Liver (tissue), 9 donors: ENCODE results near the gene MAN2B2. TPM values are rescaled to one million over a fixed set of nuclear protein-coding genes. Genes with fewer than 3 reads are reported as not detected.

Experiments used
- DNase-seq: peaks from one replicate; pipeline ENCODE4 v3.0.0-alpha.2; 2017; ENCODE audit warnings: low spot score
- H3K27ac ChIP-seq, 2 donors: one replicate each; pipeline ENCODE4 v1.7.0; 2013; ENCODE audit warnings: inconsistent platforms in 2 of 2, low read length in 2 of 2, control low read depth in 1 of 2, low read depth in 1 of 2, mild to moderate bottlenecking in 1 of 2
- H3K27me3 ChIP-seq, 4 donors: one replicate each; pipeline versions ENCODE4 v1.6.1 to v1.7.0; 2013; ENCODE audit warnings: low read length in 3 of 4, inconsistent platforms in 1 of 4, mild to moderate bottlenecking in 1 of 4, moderate library complexity in 1 of 4; ENCODE audit not compliant: control insufficient read depth in 4 of 4, insufficient read depth in 4 of 4
- H3K36me3 ChIP-seq, 4 donors: one replicate each; pipeline versions ENCODE4 v1.6.1 to v1.7.0; 2013; ENCODE audit warnings: low read length in 3 of 4, mild to moderate bottlenecking in 3 of 4, low read depth in 1 of 4, moderate library complexity in 1 of 4; ENCODE audit not compliant: control insufficient read depth in 4 of 4, insufficient read depth in 3 of 4
- H3K4me1 ChIP-seq, 4 donors: one replicate each; pipeline versions ENCODE4 v1.6.1 to v1.7.0; 2013; ENCODE audit warnings: low read length in 3 of 4, mild to moderate bottlenecking in 3 of 4, moderate library complexity in 1 of 4; ENCODE audit not compliant: control insufficient read depth in 4 of 4, insufficient read depth in 4 of 4
- H3K4me3 ChIP-seq, 3 donors: one replicate each; pipeline versions ENCODE4 v1.6.1 to v1.7.0; 2013; ENCODE audit warnings: low read length in 3 of 3, control low read depth in 1 of 3, low read depth in 1 of 3, mild to moderate bottlenecking in 1 of 3
- H3K9ac ChIP-seq, 2 donors: one replicate each; pipeline ENCODE4 v1.7.0; 2013; ENCODE audit warnings: low read length in 2 of 2, mild to moderate bottlenecking in 2 of 2, moderate library complexity in 2 of 2, control low read depth in 1 of 2, low read depth in 1 of 2
- H3K9me3 ChIP-seq, 4 donors: one replicate each; pipeline versions ENCODE4 v1.6.1 to v1.7.0; 2013; ENCODE audit warnings: low read length in 3 of 4; ENCODE audit not compliant: control insufficient read depth in 4 of 4
- CTCF ChIP-seq: fragments of 150-350 bp; IDR thresholded peaks from 2 replicates; pipeline ENCODE4 v1.5.1; 2017; ENCODE audit warnings: improper control_type of control experiment, low read depth, low read length; ENCODE audit not compliant: missing input control
- EGR1 ChIP-seq, 2 donors: IDR thresholded peaks; 2 replicates each; pipeline ENCODE4 v1.6.1; 2016 to 2018; ENCODE audit warnings: antibody characterized with exemption in 2 of 2, low read depth in 2 of 2
- FOXA1 ChIP-seq: IDR thresholded peaks from 2 replicates; pipeline ENCODE4 v1.6.1; 2016; ENCODE audit warnings: antibody characterized with exemption
- FOXA2 ChIP-seq: IDR thresholded peaks from 2 replicates; pipeline ENCODE4 v1.6.1; 2016; ENCODE audit warnings: antibody characterized with exemption
- GABPA ChIP-seq, 2 donors: IDR thresholded peaks in 1 of 2; conservative IDR thresholded peaks in 1 of 2; 2 replicates each; pipeline ENCODE4 v1.6.1; 2016; ENCODE audit warnings: antibody characterized with exemption in 2 of 2, mild to moderate bottlenecking in 1 of 2, moderate library complexity in 1 of 2
- HNF4A ChIP-seq, 2 donors: conservative IDR thresholded peaks; 2 replicates each; pipeline ENCODE4 v1.6.1; 2016; ENCODE audit warnings: antibody characterized with exemption in 2 of 2, mild to moderate bottlenecking in 2 of 2
- HNF4G ChIP-seq: IDR thresholded peaks from 2 replicates; pipeline ENCODE4 v1.6.1; 2016; ENCODE audit warnings: antibody characterized with exemption
- JUND ChIP-seq, 2 donors: IDR thresholded peaks; 2 replicates each; pipeline ENCODE4 v1.6.1; 2016; ENCODE audit warnings: antibody characterized with exemption in 2 of 2
- NR2F2 ChIP-seq: IDR thresholded peaks from 2 replicates; pipeline ENCODE4 v1.6.1; 2016; ENCODE audit warnings: antibody characterized with exemption
- RAD21 ChIP-seq, 2 donors: IDR thresholded peaks; 2 replicates each; pipeline ENCODE4 v1.6.1; 2016; ENCODE audit warnings: antibody characterized with exemption in 2 of 2, mild to moderate bottlenecking in 2 of 2
- REST ChIP-seq: IDR thresholded peaks from 2 replicates; pipeline ENCODE4 v1.6.1; 2016; ENCODE audit warnings: antibody characterized with exemption, mild to moderate bottlenecking
- SP1 ChIP-seq: IDR thresholded peaks from 2 replicates; pipeline ENCODE4 v1.6.1; 2018; ENCODE audit warnings: antibody characterized with exemption, mild to moderate bottlenecking
- TAF1 ChIP-seq: conservative IDR thresholded peaks from 2 replicates; pipeline ENCODE4 v1.6.1; 2016; ENCODE audit warnings: antibody characterized with exemption, mild to moderate bottlenecking
- YY1 ChIP-seq: IDR thresholded peaks from 2 replicates; pipeline ENCODE4 v1.6.1; 2016; ENCODE audit warnings: antibody characterized with exemption, mild to moderate bottlenecking
- WGBS: extraction: QIAGEN DNeasy Blood & Tissue Kit; methylation state at CpG from one replicate; pipeline ENCODE4 v1.1.7; 2013; 5-methylcytosine and 5-hydroxymethylcytosine counted together
- polyA plus RNA-seq, 2 donors: library from polyadenylated mRNA; stranded (reverse) in 1 of 2; unstranded in 1 of 2; fragments of 200-250 nt in 1 of 2; fragments of >200 nt in 1 of 2; fragmentation: Nextera tagmentation in 1 of 2; extraction: Ambion mirVana in 1 of 2; gene quantifications; one replicate each; pipeline versions ENCODE4 v1.2.1 to v1.2.3, GENCODE V29; 2013 to 2015
- total RNA-seq, 2 donors: library from RNA; depleted of rRNA; stranded (reverse); fragments of >200 nt; gene quantifications; one replicate each; pipeline ENCODE4 v1.2.3, GENCODE V29; 2014
- TF ChIP-seq, protein P1 (sequence below): IDR thresholded peaks from 2 replicates; pipeline ENCODE4 v1.6.1; 2016; ENCODE audit warnings: antibody characterized with exemption
- TF ChIP-seq, protein P2 (sequence below): IDR thresholded peaks from 2 replicates; pipeline ENCODE4 v1.6.1; 2016; ENCODE audit warnings: antibody characterized with exemption
- donor health status: healthy.
- donor health status: healthy.
- donor health status: healthy.
- donor health status: healthy.
- donor health status: healthy.

The MAN2B2 gene
- total and polyA plus RNA-seq, 4 donors, result 14.7 to 29.7 (median 22.5) TPM

DNA sequence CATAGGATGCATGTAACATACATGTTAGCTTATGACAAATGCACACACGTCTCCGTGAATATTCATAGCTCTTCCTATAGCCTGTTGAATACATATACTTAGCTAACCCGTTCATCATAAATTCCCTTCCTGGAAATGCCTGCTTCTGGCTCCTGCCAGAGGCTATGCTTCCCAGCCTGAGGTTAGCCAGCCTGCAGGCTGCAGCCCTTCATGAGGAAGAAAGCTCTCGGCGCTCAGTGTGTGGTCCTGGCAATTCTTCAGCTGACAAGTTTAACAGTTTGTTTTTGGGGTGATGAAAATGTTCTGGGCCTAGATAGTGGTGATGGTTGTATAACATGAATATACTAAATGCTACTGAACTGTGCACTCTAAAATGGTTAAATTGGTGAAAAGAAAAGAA lies 48.8 kb upstream of the MAN2B2 start:
- Histone ChIP-seq H3K27me3 (no peaks in the 10 kb centered on the region), H3K4me3 (no peak overlapping the region), H3K36me3 (no peaks in the 10 kb centered on the region), H3K9me3 (no peaks in the 10 kb centered on the region), H3K27ac (no peak overlapping the region), H3K4me1 (no peaks in the 10 kb centered on the region), H3K9ac (no peak overlapping the region)
- WGBS, result 74% methylated on average over 5 of the region's 5 CpGs
- TF ChIP-seq EGR1 (IDR thresholded peaks at IDR 0.05; ENCODE audit: low read depth in 2 of 2) (no peak), FOXA2 (no peak), YY1 (no peak), HNF4A (conservative IDR thresholded peaks at IDR 0.05) (no peak), RAD21 (IDR thresholded peaks at IDR 0.05) (no peak), REST (no peak)
- DNase-seq, result no peak

DNA sequence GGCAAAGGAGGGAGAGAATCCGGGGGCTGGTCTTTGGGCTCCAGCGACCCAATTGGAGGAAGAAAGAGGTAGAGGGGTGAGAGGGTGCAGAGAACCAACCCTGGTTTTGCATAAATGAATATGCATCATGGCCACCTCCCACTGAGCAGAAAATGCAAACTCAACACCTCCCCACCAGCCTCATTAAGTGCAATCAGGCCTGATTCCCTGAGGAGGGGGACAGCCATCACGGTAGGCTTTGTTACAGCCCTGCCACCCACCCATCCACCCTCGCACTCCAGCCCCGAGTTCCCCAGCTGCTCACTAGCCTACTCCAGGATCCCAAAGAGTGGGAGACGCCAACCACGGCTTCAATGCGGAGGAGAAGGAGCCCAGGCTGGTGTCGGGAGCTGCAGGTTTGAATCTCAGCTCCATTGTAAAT lies 48.3 kb upstream of the MAN2B2 start:
- no peaks in the 10 kb centered on the region for H3K36me3 ChIP-seq
- no peak overlapping the region for H3K9ac ChIP-seq
- DNase-seq, result no peak
- H3K4me1 ChIP-seq, result no peaks in the 10 kb centered on the region
- TF ChIP-seq FOXA2 (no peak), CTCF (no peak)
- TF ChIP-seq, protein P1, sequence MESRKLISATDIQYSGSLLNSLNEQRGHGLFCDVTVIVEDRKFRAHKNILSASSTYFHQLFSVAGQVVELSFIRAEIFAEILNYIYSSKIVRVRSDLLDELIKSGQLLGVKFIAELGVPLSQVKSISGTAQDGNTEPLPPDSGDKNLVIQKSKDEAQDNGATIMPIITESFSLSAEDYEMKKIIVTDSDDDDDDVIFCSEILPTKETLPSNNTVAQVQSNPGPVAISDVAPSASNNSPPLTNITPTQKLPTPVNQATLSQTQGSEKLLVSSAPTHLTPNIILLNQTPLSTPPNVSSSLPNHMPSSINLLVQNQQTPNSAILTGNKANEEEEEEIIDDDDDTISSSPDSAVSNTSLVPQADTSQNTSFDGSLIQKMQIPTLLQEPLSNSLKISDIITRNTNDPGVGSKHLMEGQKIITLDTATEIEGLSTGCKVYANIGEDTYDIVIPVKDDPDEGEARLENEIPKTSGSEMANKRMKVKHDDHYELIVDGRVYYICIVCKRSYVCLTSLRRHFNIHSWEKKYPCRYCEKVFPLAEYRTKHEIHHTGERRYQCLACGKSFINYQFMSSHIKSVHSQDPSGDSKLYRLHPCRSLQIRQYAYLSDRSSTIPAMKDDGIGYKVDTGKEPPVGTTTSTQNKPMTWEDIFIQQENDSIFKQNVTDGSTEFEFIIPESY, result no peak
- TF ChIP-seq, protein P2, sequence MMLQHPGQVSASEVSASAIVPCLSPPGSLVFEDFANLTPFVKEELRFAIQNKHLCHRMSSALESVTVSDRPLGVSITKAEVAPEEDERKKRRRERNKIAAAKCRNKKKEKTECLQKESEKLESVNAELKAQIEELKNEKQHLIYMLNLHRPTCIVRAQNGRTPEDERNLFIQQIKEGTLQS, result no peak
- H3K9me3 ChIP-seq, result no peaks in the 10 kb centered on the region
- WGBS, result 52% methylated on average over 9 of the region's 9 CpGs
- H3K4me3 ChIP-seq, result no peak overlapping the region
- H3K27me3 ChIP-seq, result no peaks in the 10 kb centered on the region
- no peak overlapping the region for H3K27ac ChIP-seq

DNA sequence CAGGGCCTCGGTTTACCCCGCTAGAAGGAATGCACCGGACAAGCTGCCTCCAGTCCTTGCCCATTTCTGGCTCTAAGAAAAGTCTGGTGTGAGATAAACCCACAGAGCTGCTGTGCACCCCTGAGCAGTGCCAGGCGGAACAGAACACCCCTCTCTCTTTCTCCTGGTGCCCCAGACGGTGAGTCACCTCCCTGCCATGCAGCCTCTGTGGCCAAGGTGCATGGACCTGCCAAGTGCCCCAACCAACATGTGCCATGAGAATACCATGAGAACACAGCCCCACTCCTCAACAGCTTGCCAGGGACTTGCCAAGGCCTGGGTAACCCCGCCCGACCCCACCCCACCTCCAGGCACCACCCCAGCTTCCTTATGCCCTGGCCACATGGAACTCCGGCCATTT lies 47.7 kb upstream of the MAN2B2 start:
- H3K9me3 ChIP-seq, result peaks cover 0 to 2% (median 0%) of the 10 kb centered on the region in 4 donors
- no peak overlapping the region for H3K27ac ChIP-seq
- no peak for DNase-seq
- H3K4me3 ChIP-seq, result no peak overlapping the region
- WGBS, result 87% methylated on average over 8 of the region's 8 CpGs
- H3K4me1 ChIP-seq, result no peaks in the 10 kb centered on the region
- no peaks in the 10 kb centered on the region for H3K27me3 ChIP-seq
- H3K36me3 ChIP-seq, result no peaks in the 10 kb centered on the region
- H3K9ac ChIP-seq, result no peak overlapping the region
- TF ChIP-seq GABPA (IDR thresholded peaks at IDR 0.05 in 1 of 2, conservative IDR thresholded peaks at IDR 0.05 in 1 of 2) (no peak), HNF4A (conservative IDR thresholded peaks at IDR 0.05) (no peak), HNF4G (no peak), NR2F2 (no peak), FOXA1 (no peak), TAF1 (no peak), FOXA2 (no peak), YY1 (no peak), EGR1 (IDR thresholded peaks at IDR 0.05; ENCODE audit: low read depth in 2 of 2) (no peak), JUND (IDR thresholded peaks at IDR 0.05) (no peak), RAD21 (IDR thresholded peaks at IDR 0.05) (no peak), SP1 (no peak)
- TF ChIP-seq, protein P2, result no peak
- TF ChIP-seq, protein P1, result no peak
